HS-5 (cell line): ENCODE data around the gene DHRS12.

ENCODE experiments used
- DNase-seq: peaks from one replicate; pipeline ENCODE4 v3.0.0-alpha.2; 2012; ENCODE audit warnings: low read depth

Gene DHRS12

GRCh38 chr13:51807041-51807440 lies 3.1 kb upstream of the DHRS12 start:
- no peak for DNase-seq

DNA sequence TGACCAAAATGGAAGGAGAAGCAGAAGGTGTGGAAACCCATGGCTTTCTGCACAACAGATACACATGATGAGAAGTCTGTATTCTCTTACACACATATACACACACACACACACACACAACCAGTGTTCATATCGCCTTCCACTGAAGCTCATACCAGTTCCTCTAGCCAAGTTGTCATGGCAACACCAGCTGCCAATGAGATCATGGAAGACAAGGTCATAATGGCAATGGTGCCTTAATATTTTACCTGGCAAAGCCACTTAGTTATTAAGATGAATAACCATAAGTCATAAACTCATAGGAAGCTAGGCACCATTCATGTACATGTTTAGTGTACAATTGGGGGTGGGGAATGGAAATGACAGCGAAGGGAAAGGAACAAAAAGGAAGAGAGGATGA lies 2.6 kb upstream of the DHRS12 start:
- no peak for DNase-seq

- DNase-seq = no peak
These were observed 2.0 kb upstream of the DHRS12 start for GRCh38 chr13:51805925-51806324.

DNA sequence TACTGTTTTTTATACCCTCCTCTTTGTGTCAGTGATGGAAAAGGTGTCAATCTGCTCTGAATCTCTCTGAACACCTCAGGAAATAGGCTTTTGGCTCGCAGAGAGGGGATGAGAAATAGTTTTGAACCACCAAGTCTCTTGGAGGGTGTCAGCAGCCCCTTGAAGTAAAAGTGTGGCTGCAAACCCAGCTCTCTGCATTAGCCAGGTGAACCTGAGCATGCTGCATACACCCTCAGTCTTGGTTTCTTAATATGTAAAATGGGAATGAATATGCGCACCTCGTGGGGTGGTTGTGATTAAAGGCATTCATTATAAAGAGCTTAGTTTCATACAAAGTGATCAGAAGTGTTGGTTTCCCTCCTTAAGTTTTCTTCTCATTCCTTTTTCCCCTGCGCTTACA lies 1.4 kb upstream of the DHRS12 start:
- DNase-seq = no peak

DNA sequence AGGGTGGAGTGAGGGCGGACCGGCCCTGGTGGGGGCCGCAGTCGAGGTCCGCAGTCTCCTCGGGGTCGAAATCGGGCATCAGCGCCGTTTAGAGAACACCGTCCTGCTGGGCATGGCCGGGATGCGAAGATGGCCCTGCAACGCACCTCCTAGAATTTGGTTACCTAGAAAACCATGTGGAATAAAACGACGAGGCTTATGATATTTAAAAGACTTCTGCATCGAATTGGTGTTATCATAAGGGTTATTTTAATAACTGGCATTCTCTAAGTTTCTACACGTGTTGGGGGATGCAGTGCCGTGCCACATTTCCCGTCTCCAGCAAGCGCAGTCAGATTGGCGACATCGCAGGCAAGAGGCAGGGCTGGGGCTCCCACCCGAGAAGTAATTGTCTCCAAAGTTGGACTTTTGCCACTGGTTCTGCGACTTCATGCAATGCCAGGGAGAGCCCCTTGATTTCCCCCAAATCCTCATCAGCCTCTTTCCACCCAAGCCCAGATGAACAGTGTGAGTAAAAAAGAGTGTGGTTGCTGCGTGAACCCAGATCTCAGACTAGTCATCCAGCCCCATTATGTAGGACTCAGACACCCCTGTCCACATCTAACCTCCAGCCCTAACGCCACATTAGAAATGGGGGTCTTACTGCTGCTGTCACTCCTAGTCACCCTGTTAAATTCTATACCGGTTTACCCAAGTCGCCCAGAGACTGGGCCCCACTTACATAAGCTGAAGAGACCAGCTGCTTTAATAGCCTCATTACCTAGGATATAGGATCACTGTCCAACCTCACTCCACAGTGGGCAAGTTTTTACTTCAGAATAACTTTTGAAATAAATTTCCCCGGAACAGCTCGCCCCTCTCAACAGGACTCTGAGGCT lies 571 bp upstream of the DHRS12 start:
- no peak for DNase-seq

- no peak for DNase-seq
These were observed 1.1 kb downstream of the DHRS12 start for GRCh38 chr13:51802631-51803418.

GRCh38 chr13:51801631-51802099 lies 2.3 kb downstream of the DHRS12 start:
- no peak for DNase-seq

DNA sequence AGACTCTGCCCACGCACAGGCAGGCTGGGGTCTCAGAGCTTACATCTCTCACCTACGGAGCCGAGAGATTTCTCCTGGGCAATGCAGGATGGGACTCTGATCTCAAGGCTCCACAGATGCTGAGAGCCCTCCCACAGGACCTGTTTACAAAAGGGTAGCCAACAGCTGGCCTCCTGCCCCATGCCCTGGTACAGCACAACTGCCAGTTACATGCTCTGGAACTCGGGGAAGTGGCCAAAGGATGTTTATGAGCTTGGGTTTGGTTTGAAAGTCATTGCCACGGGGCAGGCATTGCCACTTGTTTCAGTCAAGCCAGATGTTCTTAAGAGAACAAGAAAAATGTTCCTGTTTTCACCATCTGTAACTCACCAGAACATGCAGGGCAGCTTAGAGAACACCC lies 3.5 kb downstream of the DHRS12 start:
- no peak for DNase-seq

- no peak for DNase-seq
These were observed 4.7 kb downstream of the DHRS12 start for GRCh38 chr13:51799261-51799660.

DNA sequence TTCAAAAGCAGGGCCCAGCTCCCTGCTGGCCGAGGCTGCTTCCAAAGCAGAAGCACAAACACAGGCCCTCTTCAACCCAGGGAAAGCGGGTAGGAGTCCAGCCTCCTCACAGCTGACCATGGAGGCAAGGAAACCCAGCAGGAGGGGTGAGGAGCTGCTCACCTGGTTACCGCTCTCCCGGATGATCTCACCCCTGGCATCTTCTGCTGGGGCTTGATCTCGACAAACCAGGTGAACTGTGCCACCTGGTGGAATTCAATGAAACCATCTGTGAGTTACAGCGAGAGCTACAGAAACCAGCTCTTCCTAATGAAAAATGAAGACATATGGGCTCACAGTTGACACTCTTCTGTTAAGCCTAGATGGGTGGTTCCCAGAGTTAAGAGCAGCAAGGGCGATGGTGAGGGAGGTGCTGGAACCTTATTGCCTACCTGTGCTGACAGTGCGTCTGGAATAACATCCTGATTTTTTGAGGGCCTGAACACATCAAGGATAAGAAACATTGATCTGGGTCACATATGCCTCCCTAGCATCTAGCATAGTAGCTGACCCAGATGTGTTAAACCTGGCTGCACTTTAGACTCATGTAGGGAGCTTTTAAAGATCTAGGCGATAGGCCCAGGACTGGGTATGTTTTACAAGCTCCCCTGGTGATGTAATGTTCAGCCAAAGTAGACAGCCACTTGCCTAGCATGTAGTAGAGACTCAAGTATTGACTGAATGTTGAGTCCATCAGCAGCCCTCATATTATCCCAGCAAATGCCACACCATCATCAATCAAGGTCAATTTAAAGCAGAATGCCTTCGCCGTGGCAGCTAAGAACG lies 6.1 kb downstream of the DHRS12 start:
- DNase-seq = no peak

- DNase-seq = no peak
These were observed 7.4 kb downstream of the DHRS12 start for GRCh38 chr13:51796546-51796945.

GRCh38 chr13:51795419-51795818 lies 8.5 kb downstream of the DHRS12 start:
- DNase-seq = no peak

GRCh38 chr13:51794964-51795363 lies 9.0 kb downstream of the DHRS12 start:
- DNase-seq = no peak

- no peak for DNase-seq
These were observed 10.2 kb downstream of the DHRS12 start for GRCh38 chr13:51793570-51794271.

- no peak for DNase-seq
These were observed 17.3 kb downstream of the DHRS12 start for GRCh38 chr13:51786425-51787265.

DNA sequence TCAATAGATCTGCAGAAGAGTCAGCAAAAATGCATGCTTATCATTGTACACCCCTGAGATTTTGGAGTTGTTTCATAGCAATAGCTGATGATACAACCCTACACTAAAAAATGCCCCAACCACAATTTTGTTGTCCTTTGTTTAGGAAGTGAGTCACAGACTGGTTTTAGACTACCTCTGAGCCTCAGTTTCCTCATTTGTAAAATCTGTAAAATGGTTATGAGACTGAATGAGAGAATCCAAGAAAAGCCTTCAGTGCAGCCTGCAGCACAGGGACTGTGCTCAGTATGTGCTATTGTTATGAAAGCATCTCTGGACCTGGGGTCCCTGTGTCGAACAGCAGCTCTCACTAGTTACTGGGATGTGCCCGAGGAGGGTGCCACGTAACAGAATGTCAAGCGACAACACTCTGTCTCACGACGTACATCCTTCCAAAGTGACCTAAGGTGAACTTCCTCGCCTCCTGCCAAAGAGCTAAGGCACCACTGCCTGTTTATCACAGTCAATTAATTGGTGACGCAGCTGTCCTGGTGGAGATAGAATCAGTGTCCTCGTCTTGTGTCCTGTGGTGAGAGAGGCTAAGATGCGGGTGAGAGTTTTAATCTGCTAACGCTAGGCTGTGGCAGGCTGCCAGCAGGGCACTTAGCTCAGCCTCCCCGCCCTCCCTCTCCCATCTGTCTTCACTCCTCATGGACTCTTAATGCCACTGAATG lies 18.1 kb downstream of the DHRS12 start:
- no peak for DNase-seq

GRCh38 chr13:51784097-51784496 lies 19.9 kb downstream of the DHRS12 start:
- no peak for DNase-seq

- DNase-seq = no peak
These were observed 20.4 kb downstream of the DHRS12 start for GRCh38 chr13:51783428-51784094.

DNA sequence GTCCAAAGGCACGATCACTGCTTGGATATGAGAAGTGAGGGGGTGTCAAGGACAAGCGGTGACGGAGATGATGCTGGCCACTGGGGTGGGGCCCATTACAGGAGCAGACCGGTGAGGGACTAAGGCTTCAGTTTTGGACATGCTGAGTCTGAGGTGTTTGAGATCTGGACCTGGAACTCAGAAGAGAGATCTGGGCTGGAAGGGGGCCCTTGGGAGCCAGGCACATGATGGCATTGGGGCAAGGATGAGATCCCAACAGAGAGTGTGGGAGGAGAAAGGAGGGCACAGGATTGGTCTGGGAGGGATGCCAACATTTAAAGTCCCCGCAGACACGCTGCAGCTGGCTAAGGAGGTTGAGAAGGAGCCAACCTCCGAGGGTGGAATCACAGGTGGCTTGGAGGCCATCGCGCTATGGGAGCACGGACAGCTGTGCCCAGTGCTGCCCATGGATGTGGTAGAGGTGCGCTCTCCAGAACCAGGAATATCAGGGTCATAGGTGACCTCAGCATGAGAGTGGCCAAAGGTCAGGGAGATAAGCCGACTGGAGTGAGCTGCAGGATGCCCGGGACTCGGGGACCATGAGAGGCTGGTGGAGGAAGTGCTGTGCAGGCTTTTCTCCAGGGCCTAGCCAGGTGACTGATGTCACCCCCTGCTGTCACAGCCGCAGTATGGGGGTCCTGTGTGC lies 21.8 kb downstream of the DHRS12 start:
- no peak for DNase-seq
